Measurements from ENCODE around the gene COPG1.

Gene COPG1

DNA sequence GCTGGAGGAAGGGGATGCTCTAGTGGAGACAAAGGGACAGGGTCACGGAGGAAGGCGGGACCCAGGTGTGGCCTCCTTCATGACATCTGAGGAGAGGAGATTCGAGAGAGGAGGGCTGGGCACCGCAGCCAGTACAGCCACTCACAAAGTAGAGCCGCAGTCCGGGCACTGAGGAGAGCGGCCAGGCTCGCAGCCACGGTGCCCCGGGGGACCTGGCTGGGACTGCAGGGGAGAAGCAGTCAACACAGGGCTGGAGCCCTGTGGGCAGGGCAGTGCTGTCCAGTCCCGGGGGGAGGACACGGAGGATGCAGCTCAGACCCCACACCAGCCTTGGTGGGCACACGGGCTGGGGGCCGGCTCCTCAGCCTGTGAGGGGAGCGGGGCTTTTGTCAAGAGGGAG lies 69.5 kb downstream of the COPG1 start:
- Histone ChIP-seq H3K4me3 (ENCODE audit: low read depth, low read length) (no peak overlapping the region), H3K27ac (no peak overlapping the region), H3K9ac (no peak overlapping the region), H3K36me3 (ENCODE audit: control insufficient read depth, insufficient read depth, low read length) (no peaks in the 10 kb centered on the region), H3K9me3 (ENCODE audit: control insufficient read depth, low read length) (no peaks in the 10 kb centered on the region), H3K27me3 (ENCODE audit: control insufficient read depth, insufficient read depth, low read length) (no peaks in the 10 kb centered on the region), H2AFZ (no peak overlapping the region), H3K79me2 (peaks cover 3% of the 10 kb centered on the region), H3K4me1 (peaks cover 7% of the 10 kb centered on the region), H3K4me2 (ENCODE audit: low read length) (no peak overlapping the region)
- TF ChIP-seq, protein P1, sequence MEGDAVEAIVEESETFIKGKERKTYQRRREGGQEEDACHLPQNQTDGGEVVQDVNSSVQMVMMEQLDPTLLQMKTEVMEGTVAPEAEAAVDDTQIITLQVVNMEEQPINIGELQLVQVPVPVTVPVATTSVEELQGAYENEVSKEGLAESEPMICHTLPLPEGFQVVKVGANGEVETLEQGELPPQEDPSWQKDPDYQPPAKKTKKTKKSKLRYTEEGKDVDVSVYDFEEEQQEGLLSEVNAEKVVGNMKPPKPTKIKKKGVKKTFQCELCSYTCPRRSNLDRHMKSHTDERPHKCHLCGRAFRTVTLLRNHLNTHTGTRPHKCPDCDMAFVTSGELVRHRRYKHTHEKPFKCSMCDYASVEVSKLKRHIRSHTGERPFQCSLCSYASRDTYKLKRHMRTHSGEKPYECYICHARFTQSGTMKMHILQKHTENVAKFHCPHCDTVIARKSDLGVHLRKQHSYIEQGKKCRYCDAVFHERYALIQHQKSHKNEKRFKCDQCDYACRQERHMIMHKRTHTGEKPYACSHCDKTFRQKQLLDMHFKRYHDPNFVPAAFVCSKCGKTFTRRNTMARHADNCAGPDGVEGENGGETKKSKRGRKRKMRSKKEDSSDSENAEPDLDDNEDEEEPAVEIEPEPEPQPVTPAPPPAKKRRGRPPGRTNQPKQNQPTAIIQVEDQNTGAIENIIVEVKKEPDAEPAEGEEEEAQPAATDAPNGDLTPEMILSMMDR (IDR thresholded peaks at IDR 0.05): no peak

DNA sequence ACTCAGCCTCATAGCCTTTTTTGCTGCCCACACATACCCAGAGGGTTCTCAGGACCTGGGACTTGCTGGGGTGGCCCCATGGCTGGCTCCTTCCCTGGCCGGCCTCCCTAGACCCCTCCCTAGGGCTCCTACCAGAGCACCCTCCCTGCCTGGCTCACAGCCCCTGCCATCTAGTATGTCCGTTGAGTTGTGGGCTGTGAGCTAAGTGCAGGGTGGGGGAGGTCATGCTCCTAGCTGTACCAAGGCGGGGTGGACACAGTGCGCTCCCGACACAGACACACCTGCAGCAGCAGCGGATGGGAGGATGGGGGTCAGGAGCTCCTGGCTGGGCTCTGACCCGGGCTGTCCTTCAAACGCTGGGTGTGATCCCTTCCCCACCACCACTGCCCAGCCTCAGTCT lies 70.9 kb downstream of the COPG1 start:
- TF ChIP-seq, protein P1 (IDR thresholded peaks at IDR 0.05): no peak
- Histone ChIP-seq H3K27me3 (ENCODE audit: control insufficient read depth, insufficient read depth, low read length) (no peaks in the 10 kb centered on the region), H3K9me3 (ENCODE audit: control insufficient read depth, low read length) (no peaks in the 10 kb centered on the region), H2AFZ (no peak overlapping the region), H3K27ac (no peak overlapping the region), H3K4me2 (ENCODE audit: low read length) (no peak overlapping the region), H3K4me3 (ENCODE audit: low read depth, low read length) (no peak overlapping the region), H3K4me1 (no peaks in the 10 kb centered on the region), H3K79me2 (peaks cover 3% of the 10 kb centered on the region), H3K36me3 (ENCODE audit: control insufficient read depth, insufficient read depth, low read length) (no peaks in the 10 kb centered on the region), H3K9ac (no peak overlapping the region)

DNA sequence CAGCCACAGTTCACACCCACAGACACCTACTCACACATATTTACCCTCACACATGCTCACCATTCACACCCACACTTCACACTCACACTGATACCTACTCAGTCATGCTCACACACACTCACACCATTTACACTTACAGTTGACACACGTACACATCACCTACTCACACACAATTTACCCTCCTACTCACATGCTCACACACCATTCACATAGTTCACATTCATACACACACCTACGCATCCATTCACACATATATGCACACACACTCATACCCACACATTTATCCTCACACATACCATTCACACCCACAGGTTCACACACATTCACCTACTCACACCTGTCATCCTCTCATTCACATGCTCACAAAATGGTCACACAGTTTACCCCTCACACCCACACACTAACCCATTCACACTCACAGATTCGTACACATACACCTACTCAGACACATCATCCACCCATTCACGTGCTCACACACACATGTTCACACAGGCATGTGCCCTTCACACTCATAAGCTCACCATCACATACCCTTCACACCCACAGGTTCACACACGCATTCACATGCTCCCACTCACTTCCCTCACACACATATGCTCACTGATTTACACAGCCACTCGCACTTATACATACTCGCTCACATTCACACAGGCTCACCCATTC lies 71.5 kb downstream of the COPG1 start:
- Histone ChIP-seq H3K4me1 (no peaks in the 10 kb centered on the region), H3K9me3 (ENCODE audit: control insufficient read depth, low read length) (no peaks in the 10 kb centered on the region), H2AFZ (no peak overlapping the region), H3K36me3 (ENCODE audit: control insufficient read depth, insufficient read depth, low read length) (no peaks in the 10 kb centered on the region), H3K27ac (no peak overlapping the region), H3K27me3 (ENCODE audit: control insufficient read depth, insufficient read depth, low read length) (no peaks in the 10 kb centered on the region), H3K4me2 (ENCODE audit: low read length) (no peak overlapping the region), H3K79me2 (peaks cover 3% of the 10 kb centered on the region), H3K9ac (no peak overlapping the region), H3K4me3 (ENCODE audit: low read depth, low read length) (no peak overlapping the region)
- TF ChIP-seq, protein P1 (IDR thresholded peaks at IDR 0.05): no peak

DNA sequence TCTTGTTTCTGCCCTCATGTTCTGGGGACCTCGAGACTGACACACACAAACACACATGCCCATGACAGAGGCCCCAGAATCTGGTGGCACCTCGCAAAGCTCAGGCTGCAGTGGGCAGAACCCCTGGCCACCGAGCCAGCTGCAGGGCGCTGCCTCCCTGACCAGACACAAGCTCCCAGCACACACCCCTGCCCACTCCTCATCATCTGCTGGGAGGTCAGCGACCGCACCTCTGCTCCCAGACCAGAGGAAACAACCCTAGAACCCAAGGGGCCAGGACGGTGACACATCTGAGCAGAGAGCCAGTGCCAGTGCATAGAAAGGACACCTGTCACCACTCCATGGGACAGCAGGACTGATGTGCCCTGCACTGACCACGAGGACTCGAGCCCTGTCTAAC lies 72.5 kb downstream of the COPG1 start:
- H3K4me3 ChIP-seq (ENCODE audit: low read depth, low read length): no peak overlapping the region
- H3K36me3 ChIP-seq (ENCODE audit: control insufficient read depth, insufficient read depth, low read length): no peaks in the 10 kb centered on the region
- H3K4me1 ChIP-seq: no peaks in the 10 kb centered on the region
- no peaks in the 10 kb centered on the region for H3K9me3 ChIP-seq (ENCODE audit: control insufficient read depth, low read length)
- no peak overlapping the region for H3K9ac ChIP-seq
- peaks cover 3% of the 10 kb centered on the region for H3K79me2 ChIP-seq
- H2AFZ ChIP-seq: no peak overlapping the region
- no peak overlapping the region for H3K27ac ChIP-seq
- no peak overlapping the region for H3K4me2 ChIP-seq (ENCODE audit: low read length)
- H3K27me3 ChIP-seq (ENCODE audit: control insufficient read depth, insufficient read depth, low read length): no peaks in the 10 kb centered on the region
- TF ChIP-seq, protein P1 (IDR thresholded peaks at IDR 0.05): no peak

DNA sequence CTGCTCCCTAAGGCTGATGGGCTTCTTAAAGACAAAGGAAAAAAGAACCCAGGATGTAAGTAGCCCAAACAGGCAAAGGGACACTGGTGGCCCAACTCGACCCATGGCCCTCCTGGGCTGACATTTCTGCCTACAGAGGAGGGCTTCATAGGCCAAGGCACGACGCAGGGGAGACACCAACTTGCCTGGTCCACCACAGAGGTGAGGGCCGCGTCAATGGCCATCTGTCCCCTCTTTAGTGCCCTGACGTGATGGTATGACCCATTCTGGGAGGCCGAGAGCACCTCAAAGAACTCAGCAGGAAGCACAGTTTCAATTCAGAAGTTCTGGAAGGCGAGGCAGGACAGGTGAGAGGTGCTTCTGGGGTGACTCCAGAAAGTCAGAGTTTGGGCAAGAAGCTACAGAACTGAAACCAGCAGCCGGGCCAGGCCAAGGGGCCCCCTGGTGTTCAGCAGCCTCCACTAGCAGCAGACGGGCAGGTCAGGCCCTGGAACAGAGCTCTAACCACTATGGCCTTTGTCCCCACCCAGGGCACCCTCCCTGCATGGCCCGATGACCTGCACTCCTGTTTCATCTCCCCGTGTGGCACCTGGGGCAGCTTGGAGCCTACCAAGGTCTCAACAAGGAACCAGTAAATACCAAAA lies 74.4 kb downstream of the COPG1 start:
- Histone ChIP-seq H2AFZ (no peak overlapping the region), H3K9me3 (ENCODE audit: control insufficient read depth, low read length) (no peaks in the 10 kb centered on the region)

More for the DNA sequence above, 74.4 kb downstream of the COPG1 start:
- H3K4me1 ChIP-seq: peaks cover 2% of the 10 kb centered on the region
- no peak overlapping the region for H3K27ac ChIP-seq
- no peaks in the 10 kb centered on the region for H3K27me3 ChIP-seq (ENCODE audit: control insufficient read depth, insufficient read depth, low read length)
- H3K4me3 ChIP-seq (ENCODE audit: low read depth, low read length): no peak overlapping the region
- H3K9ac ChIP-seq: no peak overlapping the region
- no peak overlapping the region for H3K4me2 ChIP-seq (ENCODE audit: low read length)
- no peaks in the 10 kb centered on the region for H3K36me3 ChIP-seq (ENCODE audit: control insufficient read depth, insufficient read depth, low read length)
- TF ChIP-seq, protein P1 (IDR thresholded peaks at IDR 0.05): no peak
- no peaks in the 10 kb centered on the region for H3K79me2 ChIP-seq
